H9 (cell line): ENCODE results near the gene RAB27B. TPM values are rescaled to one million over a fixed set of nuclear protein-coding genes. Genes with fewer than 3 reads are reported as not detected.

Experiments used
- DNase-seq: peaks from one replicate; pipeline ENCODE4 v3.0.0-alpha.2; 2017
- H2AFZ ChIP-seq: one replicate; pipeline ENCODE4 v1.6.1; 2013; ENCODE audit warnings: mild to moderate bottlenecking, low read length, control low read depth, moderate library complexity
- H2AK5ac ChIP-seq: 2 replicates; pipeline ENCODE4 v1.6.1; 2013; ENCODE audit warnings: low read length, control low read depth, mixed read lengths; ENCODE audit not compliant: insufficient read length
- H2BK120ac ChIP-seq: one replicate; pipeline ENCODE4 v1.6.1; 2013; ENCODE audit warnings: low read depth, mild to moderate bottlenecking, low read length, control low read depth, inconsistent platforms; ENCODE audit not compliant: poor library complexity, severe bottlenecking
- H2BK12ac ChIP-seq: 2 replicates; pipeline ENCODE4 v1.6.1; 2013; ENCODE audit warnings: low read length, control low read depth, mixed read lengths, low read depth; ENCODE audit not compliant: insufficient read length
- H2BK15ac ChIP-seq: 2 replicates; pipeline ENCODE4 v1.6.1; 2013; ENCODE audit warnings: low read depth, low read length, control low read depth
- H2BK20ac ChIP-seq: one replicate; pipeline ENCODE4 v1.6.1; 2013; ENCODE audit warnings: low read depth, mild to moderate bottlenecking, low read length, control low read depth, inconsistent platforms; ENCODE audit not compliant: poor library complexity, severe bottlenecking
- H2BK5ac ChIP-seq: 2 replicates; pipeline ENCODE4 v1.6.1; 2013; ENCODE audit warnings: low read length, control low read depth, mixed read lengths; ENCODE audit not compliant: insufficient read length
- H3K14ac ChIP-seq: 2 replicates; pipeline ENCODE4 v1.6.1; 2013; ENCODE audit warnings: low read length, control low read depth; ENCODE audit not compliant: insufficient read depth
- H3K18ac ChIP-seq: 2 replicates; pipeline ENCODE4 v1.6.1; 2013; ENCODE audit warnings: low read depth, mild to moderate bottlenecking, mixed read lengths, low read length, control low read depth; ENCODE audit not compliant: insufficient read length
- H3K23ac ChIP-seq: 2 replicates; pipeline ENCODE4 v1.6.1; 2013; ENCODE audit warnings: low read length, control low read depth, mixed read lengths, low read depth; ENCODE audit not compliant: insufficient read length
- H3K23me2 ChIP-seq: 2 replicates; pipeline ENCODE4 v1.6.1; 2013; ENCODE audit warnings: low read depth, mild to moderate bottlenecking, mixed read lengths, low read length, control low read depth; ENCODE audit not compliant: insufficient read length, poor library complexity, severe bottlenecking
- H3K27ac ChIP-seq: 2 replicates; pipeline ENCODE4 v1.5.1; 2013; ENCODE audit warnings: low read length, control low read depth, mixed read lengths, low read depth; ENCODE audit not compliant: insufficient read length
- H3K27me3 ChIP-seq: 2 replicates; pipeline ENCODE4 v1.6.1; 2013; ENCODE audit warnings: low read length, control low read depth, inconsistent platforms; ENCODE audit not compliant: insufficient read depth
- H3K4ac ChIP-seq: 2 replicates; pipeline ENCODE4 v1.6.1; 2013; ENCODE audit warnings: low read depth, mild to moderate bottlenecking, control low read depth, inconsistent platforms, low read length, moderate library complexity
- H3K4me1 ChIP-seq: 2 replicates; pipeline ENCODE4 v1.6.1; 2013; ENCODE audit warnings: low read length, control low read depth, inconsistent platforms; ENCODE audit not compliant: insufficient read depth
- H3K4me2 ChIP-seq: 2 replicates; pipeline ENCODE4 v1.6.1; 2013; ENCODE audit warnings: low read length, control low read depth, mixed read lengths; ENCODE audit not compliant: insufficient read length, insufficient read depth
- H3K56ac ChIP-seq: 2 replicates; pipeline ENCODE4 v1.6.1; 2013; ENCODE audit warnings: low read depth, mild to moderate bottlenecking, mixed read lengths, low read length, control low read depth; ENCODE audit not compliant: insufficient read length
- H3K79me1 ChIP-seq: 2 replicates; pipeline ENCODE4 v1.6.1; 2013; ENCODE audit warnings: low read depth, mild to moderate bottlenecking, moderate library complexity, low read length, control low read depth, inconsistent platforms; ENCODE audit not compliant: insufficient read depth, poor library complexity, severe bottlenecking
- H3K79me2 ChIP-seq: 2 replicates; pipeline ENCODE4 v1.6.1; 2013; ENCODE audit warnings: low read length, control low read depth, inconsistent platforms; ENCODE audit not compliant: insufficient read depth
- H3K9ac ChIP-seq: 2 replicates; pipeline ENCODE4 v1.6.1; 2013; ENCODE audit warnings: low read length, control low read depth, mixed read lengths; ENCODE audit not compliant: insufficient read length; ENCODE audit errors: extremely low read depth
- H3K9me3 ChIP-seq: one replicate; pipeline ENCODE4 v1.6.1; 2013; ENCODE audit warnings: low read depth, low read length, inconsistent platforms; ENCODE audit not compliant: control insufficient read depth
- H3T11ph ChIP-seq: one replicate; pipeline ENCODE4 v1.6.1; 2013; ENCODE audit warnings: mild to moderate bottlenecking, low read length, control low read depth, inconsistent platforms
- H4K20me1 ChIP-seq: one replicate; pipeline ENCODE4 v1.6.1; 2013; ENCODE audit not compliant: control insufficient read depth, insufficient read length, insufficient read depth
- H4K5ac ChIP-seq: 2 replicates; pipeline ENCODE4 v1.6.1; 2013; ENCODE audit warnings: low read depth, mild to moderate bottlenecking, mixed read lengths, low read length, control low read depth; ENCODE audit not compliant: insufficient read length
- H4K8ac ChIP-seq: replicated peaks from 2 replicates; pipeline ENCODE4 v1.6.1; 2013; ENCODE audit warnings: low read length, control low read depth, mixed read lengths, low read depth; ENCODE audit not compliant: insufficient read length
- H4K91ac ChIP-seq: 2 replicates; pipeline ENCODE4 v1.6.1; 2013; ENCODE audit warnings: low read depth, mild to moderate bottlenecking, moderate library complexity, mixed read lengths, low read length, control low read depth; ENCODE audit not compliant: insufficient read length
- H3K27ac Mint-ChIP-seq, 3 experiments: 2 replicates in 2 of 3; 3 replicates in 1 of 3; pipeline ENCODE4 v1.8.0; 2020 to 2021; ENCODE audit warnings: mixed read lengths in 3 of 3, mild to moderate bottlenecking in 1 of 3, moderate library complexity in 1 of 3
- H3K27me3 Mint-ChIP-seq: 2 replicates; pipeline ENCODE4 v1.8.0; 2021; ENCODE audit warnings: low read depth, mild to moderate bottlenecking, moderate library complexity, mixed read lengths
- H3K36me3 Mint-ChIP-seq, 3 experiments: 2 replicates in 2 of 3; 3 replicates in 1 of 3; pipeline ENCODE4 v1.8.0; 2020 to 2021; ENCODE audit warnings: low read depth in 3 of 3, mixed read lengths in 3 of 3; ENCODE audit not compliant: insufficient read depth in 1 of 3
- H3K4me1 Mint-ChIP-seq, 2 experiments: 2 replicates each; pipeline ENCODE4 v1.8.0; 2020; ENCODE audit warnings: mixed read lengths in 2 of 2
- H3K4me3 Mint-ChIP-seq, 2 experiments: 2 replicates in 1 of 2; 3 replicates in 1 of 2; pipeline ENCODE4 v1.8.0; 2020 to 2021; ENCODE audit warnings: mild to moderate bottlenecking in 2 of 2, mixed read lengths in 2 of 2, moderate library complexity in 1 of 2
- H3K9me3 Mint-ChIP-seq, 2 experiments: 2 replicates in 1 of 2; 3 replicates in 1 of 2; pipeline ENCODE4 v1.8.0; 2020; ENCODE audit warnings: mild to moderate bottlenecking in 2 of 2, mixed read lengths in 2 of 2, moderate library complexity in 1 of 2
- WGBS: extraction: QIAGEN DNeasy Blood & Tissue Kit; methylation state at CpG from one replicate; pipeline ENCODE4 v1.1.7; 2013; ENCODE audit warnings: missing lambda C conversion rate, low lambda C conversion rate, mixed read lengths; ENCODE audit not compliant: insufficient read length; ENCODE audit errors: extremely low coverage; 5-methylcytosine and 5-hydroxymethylcytosine counted together
- total RNA-seq: library from RNA; stranded (reverse); gene quantifications from 2 replicates; pipeline ENCODE4 v1.2.1, GENCODE V29; 2021
- TF ChIP-seq, protein P1 (sequence below): fragments of 200-600 bp; sonication (generic); conservative IDR thresholded peaks from 3 replicates; pipeline ENCODE4 v1.8.0; 2021; ENCODE audit warnings: antibody characterized with exemption, mild to moderate bottlenecking

The RAB27B gene
- total RNA-seq, 1 experiment from 2014 or later, result 0.15 TPM

DNA sequence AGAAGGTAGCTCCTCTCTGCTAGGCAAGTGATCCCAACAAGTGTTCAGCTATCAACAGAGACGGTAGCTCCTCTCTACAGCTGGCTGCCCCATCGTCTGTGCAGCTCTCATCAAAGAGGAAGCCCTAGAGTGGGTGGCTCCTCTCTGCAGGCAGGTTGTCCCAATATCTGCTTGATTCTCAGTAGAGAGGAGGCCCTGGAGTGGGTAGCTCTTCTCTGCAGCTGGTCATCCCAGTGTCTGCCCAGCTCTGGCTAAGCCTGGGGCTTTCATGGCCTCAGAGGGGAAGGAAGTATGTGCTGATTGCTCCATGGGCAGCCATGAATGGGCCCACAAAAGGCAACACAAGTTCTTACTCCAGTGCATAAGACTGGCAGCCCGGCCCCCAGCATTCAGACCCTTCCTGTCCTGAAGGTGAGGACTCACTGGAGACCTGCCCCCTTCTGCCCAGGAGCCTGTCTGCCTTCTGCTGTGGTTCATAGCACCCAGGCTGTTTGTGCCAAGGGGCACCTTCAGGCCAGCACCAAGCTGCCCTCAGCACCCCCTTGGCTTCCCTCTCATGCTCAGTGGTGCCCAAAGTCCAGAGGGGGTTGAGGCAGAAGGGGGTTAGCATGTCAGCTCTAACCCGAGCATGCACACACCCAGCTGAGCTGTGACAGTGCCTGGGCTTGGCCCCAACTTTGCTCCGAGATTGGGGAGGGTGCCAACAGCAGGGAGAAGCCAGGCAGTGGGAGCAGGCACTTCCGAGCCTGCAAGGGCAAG lies 82.1 kb downstream of the RAB27B start:
- Histone ChIP-seq H3K23ac (no peak overlapping the region), H3K27me3 (no peaks in the 10 kb centered on the region), H3K9ac (no peak overlapping the region), H3K18ac (no peak overlapping the region), H2AK5ac (no peak overlapping the region), H3K23me2 (no peaks in the 10 kb centered on the region), H3K14ac (no peak overlapping the region), H3K4me1 (no peaks in the 10 kb centered on the region), H2BK5ac (no peak overlapping the region), H3T11ph (no peak overlapping the region), H3K56ac (no peak overlapping the region), H3K27ac (no peak overlapping the region), H3K79me1 (no peaks in the 10 kb centered on the region), H2BK120ac (no peak overlapping the region), H4K8ac (no peak overlapping the region), H4K91ac (no peak overlapping the region), H2BK12ac (no peak overlapping the region), H2BK15ac (no peak overlapping the region), H4K5ac (no peak overlapping the region), H4K20me1 (no peaks in the 10 kb centered on the region), H3K4me2 (no peak overlapping the region), H3K4ac (no peak overlapping the region), H2BK20ac (no peak overlapping the region), H3K79me2 (no peaks in the 10 kb centered on the region), H2AFZ (no peak overlapping the region), H3K9me3 (no peaks in the 10 kb centered on the region)
- WGBS, result no CpG with 5 or more reads among the region's 6 CpGs
- TF ChIP-seq, protein P1, sequence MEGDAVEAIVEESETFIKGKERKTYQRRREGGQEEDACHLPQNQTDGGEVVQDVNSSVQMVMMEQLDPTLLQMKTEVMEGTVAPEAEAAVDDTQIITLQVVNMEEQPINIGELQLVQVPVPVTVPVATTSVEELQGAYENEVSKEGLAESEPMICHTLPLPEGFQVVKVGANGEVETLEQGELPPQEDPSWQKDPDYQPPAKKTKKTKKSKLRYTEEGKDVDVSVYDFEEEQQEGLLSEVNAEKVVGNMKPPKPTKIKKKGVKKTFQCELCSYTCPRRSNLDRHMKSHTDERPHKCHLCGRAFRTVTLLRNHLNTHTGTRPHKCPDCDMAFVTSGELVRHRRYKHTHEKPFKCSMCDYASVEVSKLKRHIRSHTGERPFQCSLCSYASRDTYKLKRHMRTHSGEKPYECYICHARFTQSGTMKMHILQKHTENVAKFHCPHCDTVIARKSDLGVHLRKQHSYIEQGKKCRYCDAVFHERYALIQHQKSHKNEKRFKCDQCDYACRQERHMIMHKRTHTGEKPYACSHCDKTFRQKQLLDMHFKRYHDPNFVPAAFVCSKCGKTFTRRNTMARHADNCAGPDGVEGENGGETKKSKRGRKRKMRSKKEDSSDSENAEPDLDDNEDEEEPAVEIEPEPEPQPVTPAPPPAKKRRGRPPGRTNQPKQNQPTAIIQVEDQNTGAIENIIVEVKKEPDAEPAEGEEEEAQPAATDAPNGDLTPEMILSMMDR, result no peak
- Mint-ChIP-seq H3K4me3 (no peak overlapping the region), H3K27ac (no peak overlapping the region), H3K4me1 (no peaks in the 10 kb centered on the region; a peak in 1 of 4 replicates), H3K36me3 (peaks cover 0 to 1% (median 0%) of the 10 kb centered on the region in 3 experiments; a peak in 1 of 7 replicates), H3K9me3 (no peaks in the 10 kb centered on the region; a peak in 1 of 5 replicates), H3K27me3 (no peaks in the 10 kb centered on the region)
- no peak for DNase-seq
